ENCODE measurements around the gene ME3.
"Not testable (repeated sequence)": the region's sequence is repeated elsewhere in the genome, so short reads cannot be mapped to it uniquely, and the experiment has no call there.

The ME3 gene

DNA sequence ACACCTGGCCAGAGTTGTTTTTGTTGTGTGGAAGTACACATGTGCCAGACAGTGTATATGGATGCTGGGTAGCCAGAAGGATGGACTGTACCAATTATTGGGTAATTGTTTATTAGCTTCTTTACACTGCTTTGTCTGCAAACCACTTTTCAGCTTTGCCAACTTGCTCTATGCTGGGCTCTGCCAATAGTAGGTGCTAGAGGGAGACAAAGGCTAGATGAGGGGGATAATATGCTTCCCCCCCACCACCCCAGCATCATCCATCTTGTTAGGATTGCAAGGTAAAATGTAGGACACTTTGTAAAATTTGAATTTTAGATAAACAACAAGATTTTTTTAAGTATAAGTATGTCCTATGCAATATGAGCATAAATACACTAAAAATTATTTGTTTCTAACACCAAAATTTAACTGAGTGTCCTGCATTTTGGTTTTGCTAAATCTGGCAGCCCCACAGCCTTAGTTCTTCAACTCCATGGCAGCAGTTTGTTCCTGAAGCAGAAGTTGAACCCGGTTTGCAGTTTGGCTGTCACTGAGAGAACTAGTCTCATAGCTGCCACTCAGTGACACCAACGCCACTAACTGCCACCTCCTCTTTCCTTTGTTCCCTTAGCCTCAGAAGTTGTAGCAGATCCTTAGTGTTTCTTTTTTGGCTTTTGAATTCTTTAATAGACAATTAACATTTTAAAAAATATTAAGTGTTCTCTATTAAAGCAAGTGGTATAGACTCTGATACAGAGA, 219.0 kb downstream of the ME3 start:
- DNase-seq = no peak

DNA sequence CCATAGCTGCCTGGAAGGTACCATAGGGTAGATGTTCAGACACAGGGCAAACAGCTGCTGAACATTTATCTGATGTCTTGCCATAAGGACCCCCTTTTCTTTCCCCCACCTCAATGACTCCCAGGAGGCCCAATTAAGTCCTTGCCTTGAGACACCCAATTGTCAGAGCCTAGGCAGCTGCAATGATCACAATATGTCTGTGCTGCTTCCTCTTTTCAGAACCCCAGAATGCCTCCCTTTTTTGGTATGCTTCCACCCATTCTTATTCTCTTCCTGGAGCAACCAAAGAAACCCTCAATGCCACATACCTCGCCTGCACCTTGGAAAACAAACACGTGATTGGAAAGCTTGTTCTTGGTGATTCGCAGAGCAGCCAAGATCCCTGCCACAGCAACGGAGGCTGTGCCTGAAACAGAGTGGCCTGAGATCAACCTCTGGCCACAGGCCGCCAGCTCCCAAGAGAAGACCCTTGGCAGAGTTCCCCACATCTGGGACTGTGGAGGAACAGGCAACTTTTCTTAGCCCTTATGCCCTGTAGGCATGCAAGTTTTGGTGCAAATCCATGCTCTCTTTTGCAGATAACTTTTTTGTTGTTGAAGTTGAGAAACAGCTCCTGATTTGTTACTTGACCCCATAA, 222.3 kb downstream of the ME3 start:
- no peak for DNase-seq

DNA sequence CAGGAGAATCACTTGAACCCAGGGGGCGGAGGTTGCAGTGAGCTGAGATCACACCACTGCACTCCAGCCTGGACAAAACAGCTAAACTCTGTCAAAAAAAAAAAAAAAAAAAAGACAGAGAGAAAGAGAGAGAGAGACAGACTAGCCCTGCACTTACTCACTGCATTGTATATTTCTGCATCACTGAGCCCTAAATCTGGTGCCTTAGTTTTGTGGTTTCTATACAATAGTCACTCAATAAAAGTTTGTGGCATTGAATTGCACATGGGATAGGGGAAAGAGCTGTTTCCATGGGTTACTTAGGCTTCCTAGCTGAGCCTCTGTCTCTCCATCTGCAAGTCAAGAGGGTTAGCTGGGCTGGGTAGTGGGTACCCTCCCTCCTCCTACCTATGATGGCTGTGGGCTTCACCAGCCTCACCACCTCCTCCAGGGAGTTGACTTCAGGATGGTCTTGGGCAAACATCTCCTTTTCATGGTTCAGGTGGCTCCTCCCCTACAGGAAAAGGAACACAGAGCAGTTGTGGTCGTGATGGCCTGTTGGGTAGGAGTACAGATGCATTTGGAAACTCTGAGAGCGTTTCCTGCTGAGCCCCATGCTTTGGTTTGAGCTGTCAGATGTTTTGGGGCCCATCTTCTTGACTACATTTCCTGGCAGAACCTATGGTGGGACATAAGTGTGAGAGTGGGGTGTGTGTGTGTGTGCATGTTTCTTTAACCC, 224.5 kb downstream of the ME3 start:
- DNase-seq = no peak

DNA sequence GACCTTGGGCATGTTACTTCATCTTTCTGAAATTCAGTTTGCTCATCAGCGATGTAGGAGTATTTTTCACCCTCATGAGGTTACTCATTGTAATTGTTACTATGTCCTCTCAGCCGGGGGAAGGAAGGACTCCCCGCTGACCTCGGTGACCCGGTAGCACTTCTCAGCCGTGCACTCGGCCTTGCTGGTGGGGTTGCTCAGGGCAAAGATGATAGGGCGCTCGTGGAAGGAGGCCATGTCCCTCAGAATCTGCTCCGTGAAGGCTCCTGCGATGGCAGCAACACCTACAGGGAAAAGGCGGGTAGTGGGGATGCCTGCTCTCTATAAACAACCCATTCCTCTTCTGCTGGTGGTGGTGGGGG, 225.5 kb downstream of the ME3 start:
- DNase-seq = no peak

DNA sequence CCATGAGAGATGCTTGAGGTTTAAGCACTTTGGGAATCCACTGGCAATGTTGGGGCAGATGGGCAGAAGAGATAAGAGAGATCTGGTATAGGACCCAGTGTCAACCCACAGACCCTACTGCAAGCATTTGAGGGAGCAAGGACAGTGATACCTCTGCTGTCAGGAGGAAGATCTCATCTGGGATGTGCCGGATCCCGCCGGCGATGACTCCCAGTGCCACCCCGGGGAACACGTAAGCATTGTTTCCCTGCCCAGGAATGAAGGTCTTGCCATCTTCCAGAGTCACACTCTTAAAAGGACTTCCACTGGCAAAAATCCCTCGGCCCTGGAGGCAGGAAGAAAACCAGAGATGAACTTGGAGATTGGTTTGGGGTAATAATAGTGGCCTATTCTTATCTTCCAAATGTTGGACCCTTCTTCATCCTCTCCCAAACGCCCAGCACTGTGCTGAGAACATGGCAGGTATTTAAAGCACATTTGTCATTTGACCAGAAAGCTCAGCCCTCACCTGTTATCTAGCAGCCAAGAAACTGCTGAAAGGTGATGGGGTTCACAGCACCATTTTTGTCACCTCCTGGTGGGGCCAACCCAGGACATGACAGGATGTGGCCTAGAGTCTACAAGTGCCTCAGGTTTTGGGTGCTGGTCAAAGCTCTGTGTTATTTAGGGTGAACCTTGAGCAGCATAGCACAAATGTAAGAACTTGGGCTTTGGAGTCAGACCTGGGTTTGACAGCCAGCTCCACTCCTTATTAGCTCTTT, 226.1 kb downstream of the ME3 start:
- no peak for DNase-seq

DNA sequence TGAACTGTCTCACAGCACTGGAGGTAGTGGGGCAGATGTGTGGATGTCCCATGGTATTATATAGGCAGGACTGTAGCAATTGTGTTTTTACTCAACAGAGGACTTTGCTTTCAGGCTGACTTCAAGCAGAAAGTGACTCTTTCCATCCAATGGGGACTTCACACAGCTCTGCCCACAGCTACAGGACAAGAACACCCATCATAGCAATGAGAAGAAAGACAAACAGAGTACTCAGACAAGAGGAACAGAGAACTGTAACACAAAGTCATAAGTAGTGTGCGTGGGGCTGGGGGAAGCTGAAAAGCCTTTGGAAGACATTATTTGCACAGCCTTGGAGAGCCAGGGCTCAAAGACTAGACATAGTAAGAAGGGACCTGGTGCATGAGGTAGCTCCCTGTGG, 227.4 kb downstream of the ME3 start:
- DNase-seq = no peak

DNA sequence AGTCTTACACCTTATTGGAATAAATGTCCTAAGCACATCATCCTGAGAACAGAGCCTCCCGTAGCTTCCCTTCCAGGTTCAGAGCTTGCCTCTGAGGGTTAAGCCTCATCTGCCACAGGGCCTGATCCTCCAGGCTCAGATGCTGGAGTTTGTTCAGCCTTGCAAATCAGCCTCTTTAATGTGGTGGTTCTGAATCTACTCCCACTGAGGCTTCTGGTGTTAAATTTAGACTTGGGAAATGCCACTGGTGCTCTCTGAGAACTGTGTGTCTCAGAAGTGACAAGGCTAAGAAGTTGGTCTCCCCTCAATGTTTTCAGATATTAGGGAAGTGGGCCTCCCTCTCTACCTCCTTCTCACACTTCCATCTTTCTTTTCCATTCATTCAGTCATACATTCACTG, 229.0 kb downstream of the ME3 start:
- no peak for DNase-seq

DNA sequence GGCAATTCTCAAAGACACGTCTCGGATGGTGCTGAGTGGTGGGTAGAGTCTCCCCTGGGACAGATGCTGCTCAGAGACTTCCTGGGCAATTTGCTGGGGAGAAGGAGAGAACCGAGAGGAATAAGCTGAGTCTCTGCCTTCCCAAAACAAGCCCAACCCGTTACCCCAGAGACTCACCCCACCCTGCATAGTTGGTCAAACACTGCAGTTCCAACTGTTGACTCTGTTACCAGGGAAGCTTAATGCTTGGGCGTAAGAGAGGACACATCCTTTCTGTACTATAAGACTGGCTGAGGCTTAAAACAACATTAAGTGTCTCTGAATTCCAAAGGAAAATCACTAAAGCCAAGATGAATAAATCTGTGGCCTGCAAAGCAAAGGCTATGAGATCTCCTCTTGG, 229.6 kb downstream of the ME3 start:
- DNase-seq = no peak

DNA sequence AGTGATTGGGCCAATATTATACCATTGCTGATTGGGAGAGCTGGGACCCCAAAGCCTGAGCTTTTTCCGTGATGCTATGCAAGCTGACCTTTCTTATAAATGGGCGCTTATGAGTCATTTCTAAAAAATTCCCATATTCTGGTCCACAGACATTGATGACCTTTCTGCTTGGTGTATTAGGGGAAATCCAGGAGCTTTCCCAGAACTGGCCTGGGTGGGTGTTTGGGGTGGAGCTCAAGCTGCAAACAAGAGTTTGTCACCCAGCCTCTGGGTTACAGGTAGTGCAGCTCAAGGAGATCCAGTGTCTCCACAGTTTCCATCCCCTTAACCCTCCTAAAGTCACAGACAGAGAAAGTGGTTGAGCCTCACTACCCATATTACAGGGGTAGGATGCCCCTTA, 230.0 kb downstream of the ME3 start:
- DNase-seq = no peak

DNA sequence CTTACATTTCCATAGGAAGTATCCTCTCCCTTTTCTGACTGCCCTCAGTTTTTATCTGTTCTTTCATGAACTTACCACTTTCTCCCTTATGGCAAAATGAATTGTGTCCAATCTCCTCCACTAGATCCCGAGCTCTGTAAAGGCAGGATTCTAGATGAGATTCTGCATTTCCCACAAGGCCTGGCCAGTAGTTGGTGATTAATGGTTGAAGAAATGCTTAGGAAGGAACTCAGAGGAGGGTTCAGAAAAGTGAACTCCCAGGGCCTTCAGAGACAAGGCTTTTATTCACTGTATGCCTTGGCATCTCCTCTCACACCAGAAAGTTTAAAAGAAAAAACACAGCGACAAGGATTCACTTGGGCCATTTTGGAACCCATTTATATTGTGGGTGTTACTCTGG, 231.6 kb downstream of the ME3 start:
- no peak for DNase-seq

DNA sequence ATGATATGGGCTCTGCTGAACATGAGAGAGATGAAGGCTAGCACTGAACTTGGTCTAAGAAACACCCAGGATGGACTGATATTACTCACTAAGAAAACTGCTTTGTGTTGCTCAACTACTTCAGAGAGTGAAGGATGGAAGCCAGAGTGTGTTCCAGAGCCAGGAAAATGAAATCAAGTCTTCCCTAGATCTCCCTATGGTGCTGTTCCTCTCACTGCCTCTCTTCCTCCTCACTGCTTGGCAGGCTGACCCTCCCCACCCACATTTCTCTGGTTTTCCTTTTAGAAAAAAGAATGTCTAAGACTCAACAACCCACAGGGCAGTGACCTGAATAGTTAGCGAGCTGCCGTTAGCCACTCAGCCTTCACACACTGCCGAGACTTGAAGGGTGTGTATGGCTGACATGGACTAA, 232.1 kb downstream of the ME3 start:
- DNase-seq = no peak

DNA sequence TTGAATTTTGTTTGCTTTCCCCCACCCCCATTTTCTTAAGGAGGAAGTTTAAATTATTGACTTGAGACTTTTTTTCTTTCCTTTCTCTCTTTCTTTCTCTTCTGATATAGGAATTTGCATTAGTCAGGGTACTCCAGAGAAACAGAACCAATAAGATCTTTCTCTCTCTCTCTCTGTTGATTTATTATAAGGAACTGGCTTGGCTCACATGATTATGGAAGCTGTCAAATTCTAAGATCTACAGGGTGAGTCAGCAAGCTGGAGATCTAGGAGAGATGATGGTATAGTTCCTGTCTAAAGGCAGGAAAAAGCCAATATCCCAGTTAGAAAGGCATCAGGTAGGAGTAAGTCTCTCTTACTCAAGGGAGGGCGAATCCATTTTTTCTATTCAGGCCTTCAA, 233.7 kb downstream of the ME3 start:
- DNase-seq = no peak

DNA sequence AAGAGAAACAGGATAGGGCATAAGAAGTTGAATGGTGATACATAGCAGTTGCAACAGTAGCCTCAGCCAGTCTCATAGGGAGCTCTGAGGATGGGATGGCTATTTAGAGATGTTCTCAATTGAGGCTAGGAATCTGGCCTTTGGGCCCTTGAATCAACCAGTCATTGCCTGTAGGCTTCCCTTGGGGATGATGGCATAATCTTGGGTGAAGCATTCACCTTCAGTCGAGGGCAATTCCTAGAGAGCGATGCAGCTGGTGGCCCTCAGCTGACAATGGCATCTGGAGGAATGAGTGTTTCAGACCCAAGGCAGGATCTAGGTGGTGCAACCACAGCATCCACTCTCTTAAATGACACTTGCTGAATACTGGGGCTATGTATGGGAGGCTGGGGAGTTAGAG, 236.7 kb downstream of the ME3 start:
- no peak for DNase-seq

DNA sequence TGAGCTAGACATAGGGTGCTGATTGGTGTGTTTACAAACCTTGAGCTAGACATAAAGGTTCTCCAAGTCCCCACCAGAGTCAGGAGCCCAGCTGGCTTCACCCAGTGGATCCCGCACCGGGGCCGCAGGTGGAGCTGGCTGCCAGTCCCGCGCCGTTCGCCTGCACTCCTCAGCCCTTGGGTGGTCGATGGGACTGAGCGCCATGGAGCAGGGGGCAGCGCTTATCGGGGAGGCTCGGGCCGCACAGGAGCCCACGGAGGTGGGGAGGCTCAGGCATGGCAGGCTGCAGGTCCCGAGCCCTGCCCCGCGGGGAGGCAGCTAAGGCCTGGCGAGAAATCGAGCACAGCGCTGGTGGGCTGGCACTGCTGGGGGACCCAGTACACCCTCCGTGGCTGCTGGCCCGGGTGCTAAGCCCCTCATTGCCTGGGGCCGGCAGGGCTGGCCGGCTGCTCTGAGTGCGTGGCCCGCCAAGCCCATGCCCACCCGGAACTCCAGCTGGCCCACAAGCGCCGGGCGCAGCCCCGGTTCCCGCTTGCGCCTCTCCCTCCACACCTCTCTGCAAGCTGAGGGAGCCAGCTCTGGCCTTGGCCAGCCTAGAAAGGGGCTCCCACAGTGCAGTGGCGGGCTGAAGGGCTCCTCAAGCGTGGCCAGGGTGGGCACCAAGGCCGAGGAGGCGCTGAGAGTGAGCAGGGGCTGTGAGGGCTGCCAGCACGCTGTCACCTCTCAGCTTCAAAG, 238.9 kb downstream of the ME3 start:
- DNase-seq = not testable (repeated sequence)

DNA sequence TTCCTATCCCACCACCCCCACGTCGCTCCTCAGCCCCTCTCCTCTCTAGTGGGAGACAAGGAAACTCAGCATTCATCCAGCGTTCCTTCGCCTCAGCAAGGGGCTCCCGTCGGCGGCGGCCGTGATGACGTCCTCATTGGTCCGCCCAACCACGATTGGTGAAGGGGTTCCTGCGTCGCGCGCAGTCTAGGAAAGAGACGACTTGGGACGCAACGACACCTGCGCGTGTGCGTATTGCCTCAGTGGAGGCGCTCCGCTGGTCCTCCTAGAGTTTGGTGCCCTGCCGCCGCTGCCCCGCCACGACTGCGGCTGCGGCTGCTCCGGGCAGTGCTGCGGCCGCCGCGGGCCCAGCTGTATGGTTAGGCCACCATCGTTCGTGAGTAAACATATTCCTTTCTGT, 241.2 kb downstream of the ME3 start:
- DNase-seq = no peak

DNA sequence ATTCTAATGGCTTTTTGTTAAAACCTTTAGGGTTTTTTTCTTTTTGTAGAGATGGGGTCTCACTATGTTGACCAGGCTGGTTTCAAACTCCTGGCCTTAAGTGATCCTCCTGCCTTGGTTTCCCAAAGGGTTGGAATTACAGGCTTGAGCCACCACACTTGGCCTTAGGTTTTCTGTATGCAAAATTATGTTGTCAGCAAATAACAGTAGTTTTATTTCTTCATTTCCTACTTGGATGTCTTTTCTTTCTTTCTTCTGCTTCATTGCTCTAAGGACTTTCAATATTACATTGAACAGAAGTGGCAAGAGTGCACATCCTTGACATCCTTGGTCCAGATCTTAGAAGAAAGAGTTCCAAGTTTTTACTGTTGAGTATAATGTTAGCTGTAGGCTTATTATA, 245.0 kb downstream of the ME3 start:
- DNase-seq = no peak

DNA sequence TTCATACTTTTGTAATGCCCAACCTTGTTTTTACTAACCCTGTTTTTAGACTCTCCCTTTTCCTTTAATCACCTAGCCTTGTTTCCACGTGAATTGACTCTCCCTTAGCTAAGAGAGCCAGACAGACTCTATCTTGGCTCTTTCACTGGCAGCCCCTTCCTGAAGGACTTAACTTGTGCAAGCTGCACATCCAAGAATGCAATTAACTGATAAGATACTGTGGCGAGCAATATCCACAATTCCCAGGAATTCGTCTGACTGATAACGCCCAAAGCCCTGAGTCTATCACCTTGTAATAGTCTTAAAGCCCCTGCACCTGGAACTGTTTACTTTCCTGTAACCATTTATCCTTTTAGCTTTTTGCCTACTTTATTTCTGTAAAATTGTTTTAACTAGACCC, 248.9 kb downstream of the ME3 start:
- not testable (repeated sequence) for DNase-seq

DNA sequence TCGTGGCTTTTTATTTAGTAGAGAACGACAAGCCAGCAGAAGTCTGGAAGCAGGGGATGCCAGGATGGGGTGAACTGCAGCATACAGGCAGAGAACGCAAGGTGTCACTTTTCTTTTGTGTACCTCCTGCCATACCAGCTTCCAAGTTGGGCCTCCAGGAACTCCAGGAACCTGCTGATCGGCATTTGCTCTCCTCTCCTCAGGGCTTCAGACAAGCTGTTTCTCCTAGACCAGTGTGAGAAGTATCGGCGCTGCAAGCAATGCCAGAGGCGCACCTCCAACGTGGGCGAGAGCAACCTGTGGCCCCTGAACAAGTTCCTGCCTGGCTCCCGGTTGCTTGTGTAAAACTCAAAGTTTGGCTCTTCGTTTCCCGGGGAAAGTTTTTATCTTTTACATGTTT, 250.0 kb downstream of the ME3 start:
- DNase-seq = no peak

DNA sequence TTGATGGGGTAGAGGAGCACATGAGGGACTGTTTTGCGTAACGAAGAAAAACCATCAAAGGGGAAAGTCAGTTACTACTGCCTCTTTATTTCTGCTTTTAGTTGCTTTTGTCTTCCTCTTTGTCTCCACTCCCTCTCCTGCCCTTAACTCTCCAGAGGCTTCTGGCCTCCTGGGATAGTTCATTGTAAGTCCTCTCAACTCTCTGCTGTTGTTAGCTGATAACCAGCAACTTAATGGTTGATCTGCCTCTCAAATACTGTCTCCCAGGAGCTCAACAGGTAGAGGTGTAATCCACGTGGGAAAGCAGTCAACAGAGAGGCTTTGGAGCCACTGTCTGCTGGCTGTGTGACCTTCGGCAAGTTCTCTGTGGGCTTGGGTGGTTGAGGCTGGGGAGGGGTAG, 250.5 kb downstream of the ME3 start:
- no peak for DNase-seq

DNA sequence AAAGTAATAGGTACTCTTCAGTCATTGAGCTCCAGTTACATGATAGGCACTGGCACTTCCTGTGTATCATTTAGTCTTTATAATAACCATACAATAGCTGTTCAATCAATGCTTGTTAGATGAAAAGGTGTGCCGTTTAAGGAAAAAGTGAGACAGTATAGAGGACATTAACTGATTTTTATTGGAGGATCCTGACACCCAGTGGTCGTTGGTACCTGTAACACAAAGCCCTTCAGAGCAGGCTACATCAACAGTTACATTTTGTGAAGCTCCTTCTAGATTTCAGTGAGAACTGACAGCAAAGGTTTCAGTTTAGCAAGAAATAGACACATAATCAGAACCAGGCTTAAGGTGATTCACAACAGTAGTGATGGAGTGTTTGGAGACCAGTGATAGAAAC, 253.5 kb downstream of the ME3 start:
- no peak for DNase-seq

DNA sequence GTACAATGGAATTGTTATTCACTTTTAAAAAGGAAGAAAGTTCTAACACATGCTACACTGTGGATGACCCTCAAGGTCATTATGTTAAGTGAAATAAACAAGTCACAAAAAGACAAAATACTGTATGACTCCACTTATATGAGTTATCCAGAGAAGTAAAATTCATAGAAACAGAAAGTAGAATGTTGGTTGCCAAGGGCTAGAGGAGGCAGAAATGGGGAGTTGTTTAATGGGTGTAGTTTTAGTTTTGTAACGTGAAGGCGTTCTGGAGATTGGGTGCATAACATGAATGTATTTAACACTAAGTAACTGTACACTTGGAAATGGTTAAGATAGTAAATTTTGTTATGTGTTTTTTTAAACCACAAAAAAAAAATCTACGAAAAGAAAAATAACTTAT, 253.9 kb downstream of the ME3 start:
- DNase-seq = no peak

DNA sequence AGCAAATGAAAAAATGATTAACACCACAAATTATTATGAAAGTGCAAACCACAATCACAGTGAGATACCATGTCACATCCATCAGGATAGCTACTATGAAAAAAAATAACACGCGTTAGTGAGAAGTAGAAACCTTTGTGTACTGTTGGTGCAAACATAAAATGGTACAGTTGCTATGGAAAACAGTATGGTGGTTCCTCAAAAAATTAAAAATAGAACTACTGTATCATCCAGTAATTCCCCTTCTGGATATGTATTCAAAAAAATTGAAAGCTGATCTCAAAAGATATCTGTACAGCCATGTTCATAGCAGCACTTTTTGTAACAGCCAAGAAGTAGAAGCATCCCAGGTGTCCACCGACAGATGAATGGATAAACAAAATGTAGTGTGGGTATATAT, 254.3 kb downstream of the ME3 start:
- no peak for DNase-seq

DNA sequence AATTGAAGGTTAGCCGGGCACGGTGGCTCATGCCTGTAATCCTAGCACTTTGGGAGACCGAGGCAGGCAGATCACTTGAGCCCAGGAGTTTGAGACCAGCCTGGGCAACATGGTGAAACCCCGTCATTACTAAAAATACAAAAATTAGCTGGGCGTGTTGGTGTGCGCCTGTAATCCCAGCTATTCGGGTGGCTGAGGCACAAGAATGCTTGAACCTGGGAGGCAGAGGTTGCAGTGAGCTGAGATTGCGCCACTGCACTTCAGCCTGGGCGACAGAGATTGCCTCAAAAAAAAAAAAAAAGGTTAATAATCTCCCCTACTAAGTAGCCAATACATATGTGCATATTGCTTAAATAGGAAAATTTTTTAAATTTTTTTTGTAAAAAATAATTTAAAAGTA, 255.5 kb downstream of the ME3 start:
- not testable (repeated sequence) for DNase-seq

All from DMS153 (cell line).